Mononuclear cell (primary cell): ENCODE data around the gene GLYAT. TPM values are rescaled to one million over a fixed set of nuclear protein-coding genes. Genes with fewer than 3 reads are reported as not detected.

Experiments used
- H3K27me3 ChIP-seq: 2 replicates; pipeline ENCODE4 v1.6.0; 2011; ENCODE audit warnings: low read length, control low read depth; ENCODE audit not compliant: insufficient read depth
- H3K4me1 ChIP-seq: 2 replicates; pipeline ENCODE4 v1.5.1; 2011; ENCODE audit warnings: mild to moderate bottlenecking, low read length, control low read depth; ENCODE audit not compliant: insufficient read depth
- H3K4me3 ChIP-seq: 2 replicates; pipeline ENCODE4 v1.5.1; 2011; ENCODE audit warnings: mild to moderate bottlenecking, low read length, moderate library complexity
- H3K9me3 ChIP-seq: 2 replicates; pipeline ENCODE4 v1.5.1; 2011; ENCODE audit warnings: low read depth, mild to moderate bottlenecking, control low read depth, low read length
- total RNA-seq: library from RNA; depleted of rRNA; stranded (reverse); fragments of >200 nt; gene quantifications from one replicate; pipeline ENCODE4 v1.2.3, GENCODE V29; 2012

The GLYAT gene
- total RNA-seq, 1 donor = not detected

- H3K27me3 ChIP-seq = no peaks in the 10 kb centered on the region
- H3K4me3 ChIP-seq = no peak overlapping the region
- no peaks in the 10 kb centered on the region for H3K4me1 ChIP-seq
- H3K9me3 ChIP-seq = no peaks in the 10 kb centered on the region
Observed at GRCh38 chr11:58674609-58675008, 57.1 kb downstream of the GLYAT start.

GRCh38 chr11:58671983-58672633 is 59.6 kb downstream of the GLYAT start:
- Histone ChIP-seq H3K27me3 (no peaks in the 10 kb centered on the region), H3K9me3 (no peaks in the 10 kb centered on the region), H3K4me3 (no peak overlapping the region), H3K4me1 (no peaks in the 10 kb centered on the region)

GRCh38 chr11:58659910-58660570 is 71.7 kb downstream of the GLYAT start:
- H3K4me3 ChIP-seq = no peak overlapping the region
- H3K4me1 ChIP-seq = no peaks in the 10 kb centered on the region
- H3K9me3 ChIP-seq = no peaks in the 10 kb centered on the region
- peaks cover 7% of the 10 kb centered on the region for H3K27me3 ChIP-seq

GRCh38 chr11:58659404-58659803 is 72.3 kb downstream of the GLYAT start:
- H3K9me3 ChIP-seq = no peaks in the 10 kb centered on the region
- no peaks in the 10 kb centered on the region for H3K4me1 ChIP-seq
- H3K27me3 ChIP-seq = peaks cover 7% of the 10 kb centered on the region
- H3K4me3 ChIP-seq = no peak overlapping the region

Other genes starting within 250 kb of the GLYAT start
- gene OR5B21, start 223.8 kb downstream of the GLYAT start, total RNA-seq = not detected
- 50.8 TPM for gene LPXN, start 156.1 kb downstream of the GLYAT start, total RNA-seq
- gene ZFP91, start 152.9 kb downstream of the GLYAT start, total RNA-seq = 81.6 TPM
- 7.8 TPM for gene CNTF, start 109.3 kb downstream of the GLYAT start, total RNA-seq
- 0.42 TPM for gene GLYATL2, start 112.8 kb upstream of the GLYAT start, total RNA-seq
- 0.10 TPM for gene GLYATL1, start 207.5 kb upstream of the GLYAT start, total RNA-seq